HG02943 (cell line): Measurements from ENCODE around the gene PARD3B.

Source experiments
- ATAC-seq: cut with Tn5 transposase; IDR thresholded peaks from one replicate; pipeline ENCODE4 v1.9.1; 2021; ENCODE audit warnings: mild to moderate bottlenecking, low read depth, moderate library complexity; ENCODE audit not compliant: unreplicated experiment

Gene PARD3B

GRCh38 chr2:205501826-205502225, 956.6 kb downstream of the PARD3B start:
- no peak for ATAC-seq

- ATAC-seq: no peak
Measured at GRCh38 chr2:205505371-205505770, 960.1 kb downstream of the PARD3B start.

GRCh38 chr2:205509655-205510054, 964.4 kb downstream of the PARD3B start:
- no peak for ATAC-seq

GRCh38 chr2:205510345-205510744, 965.1 kb downstream of the PARD3B start:
- no peak for ATAC-seq

GRCh38 chr2:205511221-205511620, 965.9 kb downstream of the PARD3B start:
- ATAC-seq: no peak

- no peak for ATAC-seq
Measured at GRCh38 chr2:205511641-205512040, 966.4 kb downstream of the PARD3B start.

GRCh38 chr2:205520311-205520710, 975.0 kb downstream of the PARD3B start:
- no peak for ATAC-seq

GRCh38 chr2:205524656-205525055, 979.4 kb downstream of the PARD3B start:
- ATAC-seq: no peak

GRCh38 chr2:205527801-205528200, 982.5 kb downstream of the PARD3B start:
- no peak for ATAC-seq

GRCh38 chr2:205531072-205531471, 985.8 kb downstream of the PARD3B start:
- no peak for ATAC-seq

- ATAC-seq: no peak
Measured at GRCh38 chr2:205531489-205532148, 986.3 kb downstream of the PARD3B start.

GRCh38 chr2:205535001-205535400, 989.7 kb downstream of the PARD3B start:
- no peak for ATAC-seq

GRCh38 chr2:205539603-205540002, 994.3 kb downstream of the PARD3B start:
- ATAC-seq: no peak

- no peak for ATAC-seq
Measured at GRCh38 chr2:205540036-205540435, 994.8 kb downstream of the PARD3B start.

GRCh38 chr2:205543262-205543843, 998.1 kb downstream of the PARD3B start:
- no peak for ATAC-seq

- no peak for ATAC-seq
Measured at GRCh38 chr2:205543937-205544702, 998.8 kb downstream of the PARD3B start.

- ATAC-seq: no peak
Measured at GRCh38 chr2:205545971-205546816, 1000.9 kb downstream of the PARD3B start.

- ATAC-seq: no peak
Measured at GRCh38 chr2:205555566-205556230, 1010.4 kb downstream of the PARD3B start.

GRCh38 chr2:205556357-205556756, 1011.1 kb downstream of the PARD3B start:
- ATAC-seq: no peak

- ATAC-seq: no peak
Measured at GRCh38 chr2:205556841-205557539, 1011.7 kb downstream of the PARD3B start.
